Spleen (tissue), 7 donors: ENCODE results near the gene ATXN10.

Experiments
- POLR2A ChIP-seq, 3 donors: fragments of 450-650 bp; IDR thresholded peaks; one replicate each; pipeline ENCODE4 v1.5.1; 2017; ENCODE audit warnings: antibody characterized with exemption in 3 of 3, mild to moderate bottlenecking in 1 of 3
- TF ChIP-seq, protein P1 (sequence below), 11 experiments: fragments of 200-600 bp in 7 of 11; fragments of 450-650 bp in 4 of 11; sonication (generic) in 4 of 11; IDR thresholded peaks in 8 of 11; conservative IDR thresholded peaks in 3 of 11; 1 replicate in 7 of 11; 2 replicates in 4 of 11; pipeline versions ENCODE4 v1.4.0 to v1.8.0; 2016 to 2021; ENCODE audit warnings: antibody characterized with exemption in 11 of 11, inconsistent platforms in 4 of 11, mild to moderate bottlenecking in 1 of 11
- donor health status: DM: no; HTN: no; CAD: no; lungs with moderate emphysema.
- donor health status: DM: no; HTN: no; CAD: no.
- donor health status: DM: no; HTN: no; CAD: no.

DNA sequence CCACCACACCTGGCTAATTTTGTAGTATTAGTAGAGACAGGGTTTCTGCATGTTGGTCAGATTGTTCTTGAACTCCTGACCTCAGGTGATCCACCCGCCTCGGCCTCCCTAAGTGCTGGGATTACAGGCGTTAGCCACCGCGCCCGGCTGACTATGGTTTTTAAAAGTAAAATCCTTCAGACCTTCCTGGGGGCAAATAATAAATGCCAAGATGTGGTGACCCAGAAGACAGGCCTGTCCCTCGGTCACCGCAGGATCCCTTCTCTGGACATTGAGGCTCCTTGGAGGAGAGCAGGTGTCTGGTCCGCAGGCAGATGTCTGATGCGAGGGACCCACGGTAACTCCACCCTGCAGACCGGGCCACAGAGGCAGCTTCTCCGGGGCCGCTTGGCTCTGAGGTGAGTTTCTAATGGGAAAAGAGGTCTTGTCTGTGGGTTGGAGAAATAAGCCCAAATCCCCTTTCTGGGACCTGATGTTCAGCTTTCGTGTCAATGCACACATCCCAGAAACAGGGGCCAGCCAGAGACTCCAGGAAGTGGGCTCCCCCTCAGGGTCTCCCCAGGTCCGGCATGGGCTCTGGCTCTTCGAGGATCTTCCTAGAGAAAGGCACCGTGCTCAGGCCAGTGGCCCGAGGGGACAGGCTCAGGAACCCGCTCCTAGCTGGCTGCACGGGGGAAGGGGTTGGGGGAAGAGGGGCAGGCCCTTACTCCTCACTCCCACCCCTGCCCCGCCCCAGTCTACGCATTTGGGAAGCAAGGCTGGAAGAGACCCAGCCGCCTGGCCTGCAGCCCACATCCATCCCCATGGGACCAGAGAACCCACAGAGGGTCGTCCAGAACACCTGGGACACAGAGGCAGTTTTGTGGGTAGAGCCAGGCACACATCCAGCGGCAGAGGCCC is 204.8 kb downstream of the ATXN10 start:
- TF ChIP-seq, protein P1, sequence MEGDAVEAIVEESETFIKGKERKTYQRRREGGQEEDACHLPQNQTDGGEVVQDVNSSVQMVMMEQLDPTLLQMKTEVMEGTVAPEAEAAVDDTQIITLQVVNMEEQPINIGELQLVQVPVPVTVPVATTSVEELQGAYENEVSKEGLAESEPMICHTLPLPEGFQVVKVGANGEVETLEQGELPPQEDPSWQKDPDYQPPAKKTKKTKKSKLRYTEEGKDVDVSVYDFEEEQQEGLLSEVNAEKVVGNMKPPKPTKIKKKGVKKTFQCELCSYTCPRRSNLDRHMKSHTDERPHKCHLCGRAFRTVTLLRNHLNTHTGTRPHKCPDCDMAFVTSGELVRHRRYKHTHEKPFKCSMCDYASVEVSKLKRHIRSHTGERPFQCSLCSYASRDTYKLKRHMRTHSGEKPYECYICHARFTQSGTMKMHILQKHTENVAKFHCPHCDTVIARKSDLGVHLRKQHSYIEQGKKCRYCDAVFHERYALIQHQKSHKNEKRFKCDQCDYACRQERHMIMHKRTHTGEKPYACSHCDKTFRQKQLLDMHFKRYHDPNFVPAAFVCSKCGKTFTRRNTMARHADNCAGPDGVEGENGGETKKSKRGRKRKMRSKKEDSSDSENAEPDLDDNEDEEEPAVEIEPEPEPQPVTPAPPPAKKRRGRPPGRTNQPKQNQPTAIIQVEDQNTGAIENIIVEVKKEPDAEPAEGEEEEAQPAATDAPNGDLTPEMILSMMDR (IDR thresholded peaks at IDR 0.05 in 8 of 11, conservative IDR thresholded peaks at IDR 0.05 in 3 of 11): no peak
- TF ChIP-seq POLR2A (IDR thresholded peaks at IDR 0.05): no peak
